Ectodermal cell (in vitro differentiated cells): ENCODE data around the gene JAZF1.

ENCODE experiments used
- H3K27ac ChIP-seq: 2 replicates; pipeline ENCODE4 v1.7.0; 2013; ENCODE audit warnings: mild to moderate bottlenecking, low read depth, low read length; ENCODE audit not compliant: insufficient read depth, poor library complexity, severe bottlenecking
- H3K27me3 ChIP-seq: 2 replicates; pipeline ENCODE4 v1.7.0; 2013; ENCODE audit warnings: mild to moderate bottlenecking, low read length; ENCODE audit not compliant: insufficient read depth, control insufficient read depth, poor library complexity, severe bottlenecking
- H3K36me3 ChIP-seq: one replicate; pipeline ENCODE4 v1.7.0; 2013; ENCODE audit warnings: low read length; ENCODE audit not compliant: control insufficient read depth, insufficient read depth
- H3K4me1 ChIP-seq: one replicate; pipeline ENCODE4 v1.7.0; 2013; ENCODE audit warnings: low read length; ENCODE audit not compliant: control insufficient read depth, insufficient read depth
- H3K4me3 ChIP-seq: 2 replicates; pipeline ENCODE4 v1.7.0; 2013; ENCODE audit warnings: low read depth, low read length, control low read depth; ENCODE audit not compliant: insufficient read depth
- H3K9me3 ChIP-seq: 2 replicates; pipeline ENCODE4 v1.7.0; 2013; ENCODE audit warnings: mild to moderate bottlenecking, low read length, moderate library complexity; ENCODE audit not compliant: control insufficient read depth
- WGBS, 2 experiments: methylation state at CpG; one replicate each; pipeline ENCODE4 v1.1.7; 2013; ENCODE audit warnings: missing lambda C conversion rate in 2 of 2; 5-methylcytosine and 5-hydroxymethylcytosine counted together

JAZF1 gene

GRCh38 chr7:27967639-27968038 is 213.0 kb downstream of the JAZF1 start:
- Histone ChIP-seq H3K27me3 (no peaks in the 10 kb centered on the region), H3K27ac (no peak overlapping the region), H3K9me3 (no peaks in the 10 kb centered on the region), H3K4me3 (no peak overlapping the region), H3K36me3 (no peaks in the 10 kb centered on the region), H3K4me1 (no peaks in the 10 kb centered on the region)
- WGBS, 2 experiments: no CpG with 5 or more reads among the region's 1 CpG

GRCh38 chr7:27966219-27966780 is 214.3 kb downstream of the JAZF1 start:
- H3K4me3 ChIP-seq: no peak overlapping the region
- no peaks in the 10 kb centered on the region for H3K4me1 ChIP-seq
- H3K9me3 ChIP-seq: no peaks in the 10 kb centered on the region
- no peaks in the 10 kb centered on the region for H3K27me3 ChIP-seq
- no peaks in the 10 kb centered on the region for H3K36me3 ChIP-seq
- 82 to 96% methylated on average over 1 to 3 of the region's 3 CpGs for WGBS, 2 experiments
- no peak overlapping the region for H3K27ac ChIP-seq

- Histone ChIP-seq H3K9me3 (no peaks in the 10 kb centered on the region), H3K4me3 (no peak overlapping the region), H3K27me3 (no peaks in the 10 kb centered on the region), H3K4me1 (no peaks in the 10 kb centered on the region), H3K36me3 (no peaks in the 10 kb centered on the region), H3K27ac (no peak overlapping the region)
- WGBS, 2 experiments: 93 to 96% methylated on average over 1 to 2 of the region's 2 CpGs
Observed at GRCh38 chr7:27965650-27966049, 214.9 kb downstream of the JAZF1 start.

DNA sequence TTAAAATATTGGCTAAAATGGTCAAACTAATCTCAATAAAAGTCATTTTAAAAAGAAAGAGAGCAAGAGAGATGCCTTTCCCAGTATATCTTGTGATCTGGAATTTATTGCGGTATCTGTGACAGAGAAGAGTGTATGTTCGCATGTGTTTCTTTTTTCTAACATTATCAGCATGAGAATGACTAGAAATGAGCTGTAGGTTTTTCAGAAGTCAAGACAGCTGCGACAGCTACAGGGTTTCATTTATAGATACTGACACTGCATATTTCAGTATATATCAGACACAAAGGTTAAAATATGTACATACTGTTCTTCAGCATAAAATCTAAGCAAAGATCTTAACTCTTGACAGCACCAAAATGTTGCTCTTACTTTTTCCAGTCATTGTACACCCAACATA is 215.8 kb downstream of the JAZF1 start:
- H3K4me3 ChIP-seq: no peak overlapping the region
- no peaks in the 10 kb centered on the region for H3K36me3 ChIP-seq
- no peaks in the 10 kb centered on the region for H3K4me1 ChIP-seq
- no peak overlapping the region for H3K27ac ChIP-seq
- no peaks in the 10 kb centered on the region for H3K27me3 ChIP-seq
- WGBS, 2 experiments: 96 to 97% methylated on average over 2 to 3 of the region's 3 CpGs
- no peaks in the 10 kb centered on the region for H3K9me3 ChIP-seq

- H3K4me3 ChIP-seq: no peak overlapping the region
- H3K36me3 ChIP-seq: no peaks in the 10 kb centered on the region
- no peaks in the 10 kb centered on the region for H3K27me3 ChIP-seq
- no peaks in the 10 kb centered on the region for H3K9me3 ChIP-seq
- no CpG with 5 or more reads among the region's 1 CpG for WGBS, 2 experiments
- H3K4me1 ChIP-seq: no peaks in the 10 kb centered on the region
- no peak overlapping the region for H3K27ac ChIP-seq
Observed at GRCh38 chr7:27963056-27963455, 217.5 kb downstream of the JAZF1 start.

DNA sequence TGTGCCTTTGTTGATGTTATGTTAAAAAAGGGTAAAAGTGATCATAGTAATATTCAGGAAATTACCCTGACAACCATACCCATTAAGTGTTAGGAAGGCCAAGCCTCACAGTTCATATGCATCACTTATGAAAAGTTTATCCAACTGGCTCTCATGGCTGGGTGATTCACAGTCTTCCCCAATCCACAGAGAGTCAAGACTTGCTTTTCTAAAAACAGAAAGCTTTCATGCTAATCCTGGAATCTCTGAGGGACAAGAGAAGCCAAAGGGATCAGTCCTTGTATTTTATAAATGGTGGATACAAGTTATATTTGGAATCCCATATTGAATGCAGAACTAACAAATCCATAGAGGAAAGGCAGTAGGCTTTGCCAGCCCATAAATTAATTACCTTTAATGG is 218.3 kb downstream of the JAZF1 start:
- Histone ChIP-seq H3K27ac (no peak overlapping the region), H3K4me1 (no peaks in the 10 kb centered on the region), H3K4me3 (no peak overlapping the region), H3K36me3 (no peaks in the 10 kb centered on the region), H3K9me3 (no peaks in the 10 kb centered on the region), H3K27me3 (no peaks in the 10 kb centered on the region)

DNA sequence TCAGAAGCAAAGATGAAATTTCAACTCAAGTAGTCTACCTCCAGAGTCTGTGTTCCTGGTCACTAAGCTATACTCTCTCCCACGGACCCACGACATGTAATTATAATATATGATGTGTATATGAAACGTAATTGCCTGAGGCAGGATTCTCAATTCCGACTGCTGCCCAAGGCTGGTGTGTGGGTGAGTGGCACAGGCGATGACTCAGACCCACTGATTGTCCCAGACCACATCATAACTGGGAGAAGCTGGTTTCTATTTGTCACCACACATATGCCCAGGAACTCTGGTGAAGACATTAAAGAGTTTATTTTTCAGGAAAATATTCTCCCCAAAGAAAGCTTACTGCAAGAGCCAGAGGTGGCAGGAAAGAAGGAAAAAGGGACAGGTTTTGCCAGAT is 219.3 kb downstream of the JAZF1 start:
- H3K36me3 ChIP-seq: no peaks in the 10 kb centered on the region
- no peak overlapping the region for H3K4me3 ChIP-seq
- H3K27me3 ChIP-seq: no peaks in the 10 kb centered on the region
- H3K9me3 ChIP-seq: no peaks in the 10 kb centered on the region
- no peaks in the 10 kb centered on the region for H3K4me1 ChIP-seq
- WGBS, 2 experiments: 95 to 99% methylated on average over 5 of the region's 5 CpGs
- no peak overlapping the region for H3K27ac ChIP-seq

GRCh38 chr7:27960415-27960814 is 220.2 kb downstream of the JAZF1 start:
- no peaks in the 10 kb centered on the region for H3K9me3 ChIP-seq
- 80 to 90% methylated on average over 1 of the region's 1 CpG for WGBS, 2 experiments
- H3K36me3 ChIP-seq: no peaks in the 10 kb centered on the region
- no peak overlapping the region for H3K27ac ChIP-seq
- no peaks in the 10 kb centered on the region for H3K27me3 ChIP-seq
- no peak overlapping the region for H3K4me3 ChIP-seq
- H3K4me1 ChIP-seq: no peaks in the 10 kb centered on the region

DNA sequence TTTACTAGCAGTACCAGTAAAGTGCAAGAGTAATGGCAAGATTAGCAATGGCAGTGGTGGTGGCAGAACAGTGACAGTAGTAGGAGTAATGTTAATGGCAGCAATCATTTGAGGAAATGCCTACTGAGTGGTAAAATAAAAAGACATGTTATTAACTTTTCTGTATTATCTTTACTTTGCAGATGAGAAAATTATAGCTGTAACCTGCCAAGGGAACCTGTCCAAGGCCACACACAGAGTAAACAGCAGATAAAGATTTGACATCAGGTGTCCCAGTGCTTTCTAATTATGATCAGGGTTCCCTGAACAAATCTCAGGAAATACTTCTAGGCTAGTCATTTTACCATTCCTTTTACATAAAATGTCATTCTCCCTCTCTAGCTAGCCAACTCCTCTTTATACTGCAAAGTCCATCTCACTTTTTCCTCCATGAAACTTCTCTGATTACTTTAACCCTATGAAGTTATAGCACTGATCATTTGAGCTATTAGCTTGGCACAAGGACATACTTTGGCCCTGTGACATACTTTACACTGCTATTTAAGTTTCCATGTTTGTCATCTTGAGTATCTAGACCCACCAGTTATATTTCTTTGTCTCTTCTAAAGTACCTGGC is 221.6 kb downstream of the JAZF1 start:
- Histone ChIP-seq H3K4me3 (no peak overlapping the region), H3K4me1 (no peaks in the 10 kb centered on the region), H3K27ac (no peak overlapping the region), H3K9me3 (no peaks in the 10 kb centered on the region), H3K27me3 (no peaks in the 10 kb centered on the region), H3K36me3 (no peaks in the 10 kb centered on the region)

- H3K9me3 ChIP-seq: no peaks in the 10 kb centered on the region
- no peak overlapping the region for H3K27ac ChIP-seq
- H3K27me3 ChIP-seq: no peaks in the 10 kb centered on the region
- 93 to 94% methylated on average over 2 of the region's 2 CpGs for WGBS, 2 experiments
- H3K36me3 ChIP-seq: no peaks in the 10 kb centered on the region
- H3K4me1 ChIP-seq: no peaks in the 10 kb centered on the region
- no peak overlapping the region for H3K4me3 ChIP-seq
Observed at GRCh38 chr7:27955596-27955995, 225.0 kb downstream of the JAZF1 start.

GRCh38 chr7:27955011-27955410 is 225.6 kb downstream of the JAZF1 start:
- no peak overlapping the region for H3K27ac ChIP-seq
- 93 to 97% methylated on average over 3 of the region's 3 CpGs for WGBS, 2 experiments
- H3K4me3 ChIP-seq: no peak overlapping the region
- no peaks in the 10 kb centered on the region for H3K4me1 ChIP-seq
- no peaks in the 10 kb centered on the region for H3K36me3 ChIP-seq
- H3K27me3 ChIP-seq: no peaks in the 10 kb centered on the region
- H3K9me3 ChIP-seq: no peaks in the 10 kb centered on the region
